HCT116 (cell line): ENCODE data around the gene OTUD3. TPM values are rescaled to one million over a fixed set of nuclear protein-coding genes. Genes with fewer than 3 reads are reported as not detected.

Source experiments
- ATAC-seq: fragments of 200-7000 bp; cut with Tn5 transposase; 2 replicates; pipeline ENCODE4 v1.9.1; 2020; ENCODE audit warnings: mild to moderate bottlenecking, moderate library complexity
- BruUV-seq: library from RNA; stranded (reverse); fragments of 400-500 nt; replicated peaks from 2 replicates; lab custom pipeline; 2021; lab: Mats Ljungman, UMichigan
- CTCF ChIA-PET: fragments of 300-600 bp; sonication (Branson Sonifier 250); formaldehyde crosslinking; loops from one replicate; lab custom pipeline; 2021; ENCODE audit warnings: antibody characterized with exemption; lab: Charles Lee
- POLR2A ChIA-PET: fragments of 300-600, 350-600 bp; sonication (Branson Sonifier 250); formaldehyde crosslinking; loops from one replicate; lab custom pipeline; 2021; ENCODE audit warnings: antibody characterized with exemption; lab: Charles Lee
- RAD21 ChIA-PET, 2 experiments: fragments of 300-600 bp; sonication (Branson Sonifier 250); formaldehyde crosslinking; loops; one replicate each; lab custom pipeline; 2023; ENCODE audit warnings: low total read pairs in 2 of 2; ENCODE audit not compliant: uncharacterized antibody in 2 of 2, unreplicated experiment in 2 of 2, low non-redundant PET in 1 of 2; lab: Charles Lee
- DNase-seq: peaks from one replicate; pipeline ENCODE4 v3.0.0-alpha.2; 2010; ENCODE audit warnings: low read depth, low spot score
- H2AFZ ChIP-seq: fragments of 200-600 bp; shearing (Covaris generic), sonication (generic); 2 replicates; pipeline ENCODE4 v1.6.1; 2017; ENCODE audit warnings: low read depth, mixed run types, mixed read lengths, antibody characterized with exemption, low read length; ENCODE audit not compliant: poor library complexity, severe bottlenecking
- H3K27ac ChIP-seq: 2 replicates; pipeline ENCODE4 v1.5.1; 2012; ENCODE audit warnings: low read depth, low read length
- H3K27me3 ChIP-seq: fragments of 200-600 bp; sonication (generic); 2 replicates; pipeline ENCODE4 v1.6.1; 2016; ENCODE audit warnings: mixed run types, low read length, mixed read lengths; ENCODE audit not compliant: insufficient read depth
- H3K36me3 ChIP-seq, 2 experiments: fragments of 200-500 bp in 1 of 2; fragments of 200-600 bp in 1 of 2; sonication (Bioruptor generic) in 1 of 2; sonication (generic) in 1 of 2; 2 replicates each; pipeline versions ENCODE4 v1.5.1 to v1.6.1; 2014 to 2016; ENCODE audit warnings: low read length in 2 of 2, inconsistent platforms in 1 of 2, mixed read lengths in 1 of 2, mixed run types in 1 of 2; ENCODE audit not compliant: insufficient read depth in 2 of 2, control insufficient read depth in 1 of 2
- H3K4me1 ChIP-seq, 2 experiments: fragments of 200-600 bp in 1 of 2; sonication (generic) in 1 of 2; 2 replicates each; pipeline versions ENCODE4 v1.5.1 to v1.6.1; 2012 to 2017; ENCODE audit warnings: low read length in 2 of 2, inconsistent platforms in 1 of 2, mild to moderate bottlenecking in 1 of 2, mixed read lengths in 1 of 2, mixed run types in 1 of 2, moderate library complexity in 1 of 2; ENCODE audit not compliant: insufficient read depth in 2 of 2, control insufficient read depth in 1 of 2
- H3K4me2 ChIP-seq: fragments of 200-600 bp; sonication (generic); 2 replicates; pipeline ENCODE4 v1.6.1; 2017; ENCODE audit warnings: mixed run types, low read length, mixed read lengths
- H3K4me3 ChIP-seq, 2 experiments: fragments of 200-600 bp in 1 of 2; sonication (generic) in 1 of 2; replicated peaks in 1 of 2; 2 replicates each; pipeline ENCODE4 v1.5.1; 2011 to 2016; ENCODE audit warnings: low read length in 2 of 2, control low read depth in 1 of 2, low read depth in 1 of 2, mild to moderate bottlenecking in 1 of 2, mixed read lengths in 1 of 2, mixed run types in 1 of 2
- H3K79me2 ChIP-seq: fragments of 200-600 bp; sonication (generic); 2 replicates; pipeline ENCODE4 v1.6.1; 2017; ENCODE audit warnings: mild to moderate bottlenecking, mixed run types, low read length, moderate library complexity, mixed read lengths; ENCODE audit not compliant: insufficient read depth
- H3K9ac ChIP-seq: fragments of 200-600 bp; sonication (generic); 2 replicates; pipeline ENCODE4 v1.6.1; 2016; ENCODE audit warnings: low read length, mixed read lengths
- H3K9me2 ChIP-seq: fragments of 200-600 bp; sonication (generic), shearing (Covaris generic); 2 replicates; pipeline ENCODE4 v1.6.1; 2017; ENCODE audit warnings: mixed run types, mild to moderate bottlenecking, moderate library complexity; ENCODE audit not compliant: insufficient read depth
- H3K9me3 ChIP-seq, 2 experiments: fragments of 200-500 bp in 1 of 2; fragments of 200-600 bp in 1 of 2; sonication (Bioruptor generic) in 1 of 2; sonication (generic) in 1 of 2; 2 replicates each; pipeline ENCODE4 v1.6.1; 2014 to 2017; ENCODE audit warnings: low read length in 2 of 2, mixed read lengths in 2 of 2, inconsistent platforms in 1 of 2, low read depth in 1 of 2, mild to moderate bottlenecking in 1 of 2, mixed run types in 1 of 2, moderate library complexity in 1 of 2; ENCODE audit not compliant: control insufficient read depth in 1 of 2, insufficient read depth in 1 of 2
- H4K20me1 ChIP-seq: fragments of 200-600 bp; sonication (generic), shearing (Covaris generic); 2 replicates; pipeline ENCODE4 v1.6.1; 2017; ENCODE audit warnings: mixed run types, mild to moderate bottlenecking, moderate library complexity; ENCODE audit not compliant: insufficient read depth
- CEBPB ChIP-seq: IDR thresholded peaks from 2 replicates; pipeline ENCODE4 v1.6.1; 2012; ENCODE audit warnings: low read depth
- CTCF ChIP-seq, 3 experiments: fragments of 200-600 bp in 1 of 3; sonication (generic) in 1 of 3; IDR thresholded peaks in 2 of 3; conservative IDR thresholded peaks in 1 of 3; 2 replicates each; pipeline ENCODE4 v1.5.1; 2012 to 2017; ENCODE audit warnings: low read depth in 2 of 3, low read length in 2 of 3, antibody characterized with exemption in 1 of 3, borderline replicate concordance in 1 of 3, control low read depth in 1 of 3, mild to moderate bottlenecking in 1 of 3, mixed read lengths in 1 of 3, mixed run types in 1 of 3, moderate library complexity in 1 of 3; ENCODE audit not compliant: insufficient read depth in 1 of 3
- EGR1 ChIP-seq: IDR thresholded peaks from 2 replicates; pipeline ENCODE4 v1.6.1; 2012; ENCODE audit warnings: low read depth
- ELF1 ChIP-seq: IDR thresholded peaks from 2 replicates; pipeline ENCODE4 v1.6.1; 2012; ENCODE audit warnings: low read depth, borderline replicate concordance
- FOSL1 ChIP-seq: IDR thresholded peaks from 2 replicates; pipeline ENCODE4 v1.6.1; 2012; ENCODE audit warnings: low read depth
- JUND ChIP-seq: IDR thresholded peaks from 2 replicates; pipeline ENCODE4 v1.6.1; 2012
- POLR2A ChIP-seq: IDR thresholded peaks from 2 replicates; pipeline ENCODE4 v1.7.0; 2011; ENCODE audit warnings: borderline replicate concordance; ENCODE audit not compliant: insufficient read depth, insufficient read length; ENCODE audit errors: extremely low read depth
- POLR2AphosphoS5 ChIP-seq: IDR thresholded peaks from 2 replicates; pipeline ENCODE4 v1.6.1; 2011; ENCODE audit warnings: mild to moderate bottlenecking, low read depth, low read length, moderate library complexity
- SIN3A ChIP-seq: IDR thresholded peaks from 2 replicates; pipeline ENCODE4 v1.6.1; 2012; ENCODE audit warnings: low read depth
- SP1 ChIP-seq: IDR thresholded peaks from 2 replicates; pipeline ENCODE4 v1.6.1; 2012; ENCODE audit warnings: low read depth
- TCF7L2 ChIP-seq: IDR thresholded peaks from 2 replicates; pipeline ENCODE4 v1.7.0; 2011; ENCODE audit warnings: borderline replicate concordance, inconsistent platforms; ENCODE audit not compliant: insufficient read depth, insufficient read length; ENCODE audit errors: extremely low read depth
- YY1 ChIP-seq: IDR thresholded peaks from 2 replicates; pipeline ENCODE4 v1.6.1; 2011; ENCODE audit warnings: low read length, low read depth, moderate library complexity, mild to moderate bottlenecking; ENCODE audit not compliant: insufficient replicate concordance; ENCODE audit errors: extremely low read depth
- ZBTB33 ChIP-seq: IDR thresholded peaks from 2 replicates; pipeline ENCODE4 v1.6.1; 2011; ENCODE audit warnings: mild to moderate bottlenecking, low read length, moderate library complexity; ENCODE audit not compliant: insufficient replicate concordance; ENCODE audit errors: extremely low read depth
- ZFX ChIP-seq: fragments of 450-650 bp; IDR thresholded peaks from 2 replicates; pipeline ENCODE4 v1.6.1; 2017
- ZNF274 ChIP-seq: fragments of 200-500 bp; sonication (Bioruptor generic); IDR thresholded peaks from 2 replicates; pipeline ENCODE4 v1.6.1; 2014; ENCODE audit warnings: mild to moderate bottlenecking, low read depth, low read length, inconsistent platforms
- intact Hi-C: fragments of 100-400 bp; cut with micrococcal nuclease; formaldehyde crosslinking; loops from 2 replicates; pipeline ENCODE4 v1.10.0; 2022
- total RNA-seq: library from RNA; stranded (reverse); gene quantifications from one replicate; pipeline ENCODE4 v1.2.1, GENCODE V29; 2021; ENCODE audit not compliant: unreplicated experiment

Gene OTUD3
- total RNA-seq, 1 experiment from 2014 or later, result 15.0 TPM

- no peak overlapping the region for H3K27ac ChIP-seq
- no peaks in the 10 kb centered on the region for H3K79me2 ChIP-seq
- no peaks in the 10 kb centered on the region for H3K4me1 ChIP-seq
- no peak for DNase-seq
- ChIA-PET CTCF (no interaction called here), RAD21 (no interaction called here), POLR2A (no interaction called here)
- H3K9ac ChIP-seq, result no peak overlapping the region
- H3K9me2 ChIP-seq, result no peaks in the 10 kb centered on the region
- no TSS peak for BruUV-seq
- ATAC-seq, result no peak
- no peaks in the 10 kb centered on the region for H3K9me3 ChIP-seq
- no peak overlapping the region for H3K4me2 ChIP-seq
- intact Hi-C loops, result no loop called here
- no peaks in the 10 kb centered on the region for H4K20me1 ChIP-seq
- no peak overlapping the region for H3K4me3 ChIP-seq
- H2AFZ ChIP-seq, result no peak overlapping the region
- no peak for TF ChIP-seq ZFX
- no peak for TF ChIP-seq SIN3A
- TF ChIP-seq POLR2A, result no peak
- no peak for TF ChIP-seq FOSL1
- TF ChIP-seq CEBPB, result no peak
- no peak for TF ChIP-seq ZBTB33
- no peak for TF ChIP-seq ZNF274
- TF ChIP-seq SP1, result no peak
- H3K36me3 ChIP-seq, result no peaks in the 10 kb centered on the region
- H3K27me3 ChIP-seq, result no peaks in the 10 kb centered on the region
Observed at GRCh38 chr1:19845555-19845954, 36.6 kb upstream of the OTUD3 start.

GRCh38 chr1:19846338-19846737, 35.9 kb upstream of the OTUD3 start:
- H3K4me2 ChIP-seq, result no peak overlapping the region
- H3K27me3 ChIP-seq, result no peaks in the 10 kb centered on the region
- TF ChIP-seq EGR1 (no peak), YY1 (no peak), ELF1 (no peak), JUND (no peak), CTCF (IDR thresholded peaks at IDR 0.05 in 2 of 3, conservative IDR thresholded peaks at IDR 0.05 in 1 of 3; ENCODE audit: borderline replicate concordance in 1 of 3, insufficient read depth in 1 of 3, low read depth in 2 of 3, low read length in 2 of 3) (no peak), TCF7L2 (no peak), SIN3A (no peak), FOSL1 (no peak), POLR2AphosphoS5 (no peak), ZNF274 (no peak)
- ChIA-PET POLR2A (no interaction called here), RAD21 (no interaction called here), CTCF (no interaction called here)
- no peaks in the 10 kb centered on the region for H4K20me1 ChIP-seq
- no peaks in the 10 kb centered on the region for H3K9me2 ChIP-seq
- DNase-seq (no peak), ATAC-seq (no peak)
- H3K4me1 ChIP-seq, result no peaks in the 10 kb centered on the region
- H3K4me3 ChIP-seq, result no peak overlapping the region
- H3K36me3 ChIP-seq, result no peaks in the 10 kb centered on the region
- H2AFZ ChIP-seq, result no peak overlapping the region
- no peak overlapping the region for H3K27ac ChIP-seq
- H3K9me3 ChIP-seq, result no peaks in the 10 kb centered on the region
- intact Hi-C loops, result no loop called here
- no TSS peak for BruUV-seq
- H3K79me2 ChIP-seq, result no peaks in the 10 kb centered on the region
- H3K9ac ChIP-seq, result no peak overlapping the region
